Activated naive CD4-positive, alpha-beta T cell treated with anti-CD3 and anti-CD28 coated beads, Interleukin-2, amount 50 U/mL, for 24 hours (primary cell): ENCODE measurements around the gene LCA5L.
A peak's percentile ranks its signal among the peaks of the same experiment; 100 is the strongest.

ENCODE experiments used
- H3K27ac Mint-ChIP-seq: one replicate; pipeline ENCODE4 v1.8.0; 2021; ENCODE audit warnings: mild to moderate bottlenecking, mixed read lengths
- H3K27me3 Mint-ChIP-seq: one replicate; pipeline ENCODE4 v1.8.0; 2021; ENCODE audit warnings: mixed read lengths
- H3K36me3 Mint-ChIP-seq: one replicate; pipeline ENCODE4 v1.8.0; 2021; ENCODE audit warnings: mixed read lengths
- H3K4me1 Mint-ChIP-seq: one replicate; pipeline ENCODE4 v1.8.0; 2021; ENCODE audit warnings: mixed read lengths
- H3K4me3 Mint-ChIP-seq: one replicate; pipeline ENCODE4 v1.8.0; 2021; ENCODE audit warnings: mild to moderate bottlenecking, mixed read lengths
- H3K9me3 Mint-ChIP-seq: one replicate; pipeline ENCODE4 v1.8.0; 2021; ENCODE audit warnings: mixed read lengths

LCA5L gene

GRCh38 chr21:39445321-39446269 lies at the start of gene LCA5L:
Gene LCA5L, minus strand, starts transcription at chr21:39445778. Its CDS starts 17,285 bp downstream, at chr21:39428493.
- Mint-ChIP-seq H3K9me3 (no peaks in the 10 kb centered on the region), H3K36me3 (no peaks in the 10 kb centered on the region), H3K4me1 (peaks cover 16% of the 10 kb centered on the region), H3K4me3 (peak within 1 kb of the TSS; percentile 96), H3K27ac (peak within 1 kb of the TSS; percentile 97), H3K27me3 (peaks cover 4% of the 10 kb centered on the region)

GRCh38 chr21:39489380-39489924 lies 43.9 kb upstream of the LCA5L start:
- Mint-ChIP-seq H3K4me1 (no peaks in the 10 kb centered on the region), H3K27me3 (no peaks in the 10 kb centered on the region), H3K9me3 (peaks cover 12% of the 10 kb centered on the region), H3K4me3 (no peak overlapping the region), H3K36me3 (peaks cover 9% of the 10 kb centered on the region), H3K27ac (no peak overlapping the region)

- no peaks in the 10 kb centered on the region for H3K27me3 Mint-ChIP-seq
- H3K9me3 Mint-ChIP-seq = no peaks in the 10 kb centered on the region
- H3K27ac Mint-ChIP-seq = no peak overlapping the region
- no peak overlapping the region for H3K4me3 Mint-ChIP-seq
- peaks cover 1% of the 10 kb centered on the region for H3K36me3 Mint-ChIP-seq
- H3K4me1 Mint-ChIP-seq = no peaks in the 10 kb centered on the region
Measured at GRCh38 chr21:39484711-39485276, 39.2 kb upstream of the LCA5L start.

GRCh38 chr21:39483917-39484316 lies 38.3 kb upstream of the LCA5L start:
- Mint-ChIP-seq H3K27me3 (no peaks in the 10 kb centered on the region), H3K27ac (no peak overlapping the region), H3K9me3 (no peaks in the 10 kb centered on the region), H3K4me1 (no peaks in the 10 kb centered on the region), H3K36me3 (peaks cover 1% of the 10 kb centered on the region), H3K4me3 (no peak overlapping the region)

DNA sequence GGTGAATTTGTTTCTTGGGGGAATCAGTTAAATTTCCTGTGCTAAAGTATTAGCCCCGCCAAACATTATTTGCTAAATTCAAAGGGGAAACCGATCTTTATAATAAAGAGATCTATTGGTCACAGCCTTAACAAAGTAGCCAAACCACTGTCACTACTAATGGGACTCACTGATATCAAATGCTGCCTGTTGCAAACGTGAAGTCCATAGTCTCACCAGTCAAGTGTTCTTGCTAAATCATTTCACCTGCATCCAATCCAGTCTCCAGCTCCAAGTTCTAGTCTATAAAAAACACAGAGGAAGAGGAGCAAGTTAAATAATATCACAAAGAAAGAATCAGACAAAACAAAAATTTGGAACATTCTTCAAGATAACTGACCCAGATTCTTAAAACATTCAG lies 36.3 kb upstream of the LCA5L start:
- Mint-ChIP-seq H3K27me3 (no peaks in the 10 kb centered on the region), H3K4me3 (no peak overlapping the region), H3K36me3 (peaks cover 1% of the 10 kb centered on the region), H3K4me1 (no peaks in the 10 kb centered on the region), H3K9me3 (no peaks in the 10 kb centered on the region), H3K27ac (no peak overlapping the region)

- H3K27me3 Mint-ChIP-seq = no peaks in the 10 kb centered on the region
- H3K4me3 Mint-ChIP-seq = no peak overlapping the region
- no peak overlapping the region for H3K27ac Mint-ChIP-seq
- H3K4me1 Mint-ChIP-seq = no peaks in the 10 kb centered on the region
- H3K36me3 Mint-ChIP-seq = peaks cover 8% of the 10 kb centered on the region
- no peaks in the 10 kb centered on the region for H3K9me3 Mint-ChIP-seq
Measured at GRCh38 chr21:39480271-39480670, 34.7 kb upstream of the LCA5L start.

- H3K36me3 Mint-ChIP-seq = peaks cover 8% of the 10 kb centered on the region
- H3K4me1 Mint-ChIP-seq = no peaks in the 10 kb centered on the region
- H3K4me3 Mint-ChIP-seq = no peak overlapping the region
- H3K27ac Mint-ChIP-seq = no peak overlapping the region
- H3K9me3 Mint-ChIP-seq = no peaks in the 10 kb centered on the region
- H3K27me3 Mint-ChIP-seq = no peaks in the 10 kb centered on the region
Measured at GRCh38 chr21:39479814-39480182, 34.2 kb upstream of the LCA5L start.

- Mint-ChIP-seq H3K4me3 (no peak overlapping the region), H3K36me3 (peaks cover 8% of the 10 kb centered on the region), H3K27ac (no peak overlapping the region), H3K4me1 (no peaks in the 10 kb centered on the region), H3K27me3 (no peaks in the 10 kb centered on the region), H3K9me3 (no peaks in the 10 kb centered on the region)
Measured at GRCh38 chr21:39479164-39479813, 33.7 kb upstream of the LCA5L start.

DNA sequence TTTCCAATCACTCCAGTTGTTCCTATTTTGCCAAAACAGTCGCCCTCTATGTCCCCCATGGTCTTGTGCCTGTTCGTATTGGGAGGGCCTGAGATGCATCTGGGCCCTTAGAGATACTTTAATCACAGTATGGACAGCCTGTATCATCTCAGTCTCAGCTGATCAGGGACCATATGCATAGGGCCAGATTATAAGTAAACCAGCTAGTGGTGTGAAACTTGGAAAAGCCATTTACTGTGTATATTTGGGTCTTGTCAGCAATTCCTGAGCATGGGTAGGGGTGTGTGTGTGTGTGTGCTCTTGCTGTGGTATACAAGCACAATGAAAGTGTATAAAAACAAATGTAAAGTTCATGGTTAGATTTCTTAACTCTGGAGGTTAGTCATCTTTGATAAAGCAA lies 29.0 kb upstream of the LCA5L start:
- no peaks in the 10 kb centered on the region for H3K9me3 Mint-ChIP-seq
- no peaks in the 10 kb centered on the region for H3K4me1 Mint-ChIP-seq
- H3K36me3 Mint-ChIP-seq = peaks cover 7% of the 10 kb centered on the region
- no peak overlapping the region for H3K27ac Mint-ChIP-seq
- no peaks in the 10 kb centered on the region for H3K27me3 Mint-ChIP-seq
- no peak overlapping the region for H3K4me3 Mint-ChIP-seq

GRCh38 chr21:39472786-39473185 lies 27.2 kb upstream of the LCA5L start:
- H3K4me3 Mint-ChIP-seq = no peak overlapping the region
- no peaks in the 10 kb centered on the region for H3K27me3 Mint-ChIP-seq
- H3K9me3 Mint-ChIP-seq = no peaks in the 10 kb centered on the region
- no peaks in the 10 kb centered on the region for H3K4me1 Mint-ChIP-seq
- peaks cover 7% of the 10 kb centered on the region for H3K36me3 Mint-ChIP-seq
- H3K27ac Mint-ChIP-seq = no peak overlapping the region

- Mint-ChIP-seq H3K9me3 (no peaks in the 10 kb centered on the region), H3K4me3 (no peak overlapping the region), H3K4me1 (no peaks in the 10 kb centered on the region), H3K36me3 (peaks cover 6% of the 10 kb centered on the region), H3K27me3 (no peaks in the 10 kb centered on the region), H3K27ac (no peak overlapping the region)
Measured at GRCh38 chr21:39471598-39471997, 26.0 kb upstream of the LCA5L start.

GRCh38 chr21:39468559-39468958 lies 23.0 kb upstream of the LCA5L start:
- Mint-ChIP-seq H3K4me3 (no peak overlapping the region), H3K9me3 (no peaks in the 10 kb centered on the region), H3K36me3 (peaks cover 6% of the 10 kb centered on the region), H3K4me1 (no peaks in the 10 kb centered on the region), H3K27ac (no peak overlapping the region), H3K27me3 (no peaks in the 10 kb centered on the region)

- Mint-ChIP-seq H3K36me3 (peaks cover 6% of the 10 kb centered on the region), H3K4me1 (no peaks in the 10 kb centered on the region), H3K27me3 (no peaks in the 10 kb centered on the region), H3K4me3 (no peak overlapping the region), H3K9me3 (no peaks in the 10 kb centered on the region), H3K27ac (no peak overlapping the region)
Measured at GRCh38 chr21:39467746-39468145, 22.2 kb upstream of the LCA5L start.

DNA sequence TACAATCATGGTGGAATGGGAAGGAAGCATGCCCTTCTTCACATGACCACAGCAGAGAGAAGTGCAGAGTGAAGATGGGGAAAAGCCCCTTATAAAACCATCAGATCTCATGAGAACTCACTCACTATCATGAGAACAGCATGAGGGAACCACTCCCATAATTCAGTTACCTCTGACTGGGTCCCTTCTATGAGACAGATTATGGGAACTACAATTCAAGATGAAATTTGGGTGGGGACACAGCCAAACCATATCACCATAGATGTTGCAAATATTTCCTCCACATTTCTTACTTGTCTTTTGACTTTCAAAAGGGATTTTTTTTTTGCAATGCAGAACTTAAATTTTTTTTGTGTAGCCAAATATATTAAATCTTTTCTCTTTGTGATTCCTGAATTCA lies 21.0 kb upstream of the LCA5L start:
- Mint-ChIP-seq H3K4me1 (no peaks in the 10 kb centered on the region), H3K36me3 (peaks cover 6% of the 10 kb centered on the region), H3K9me3 (no peaks in the 10 kb centered on the region), H3K4me3 (no peak overlapping the region), H3K27ac (no peak overlapping the region), H3K27me3 (no peaks in the 10 kb centered on the region)

- no peak overlapping the region for H3K27ac Mint-ChIP-seq
- no peaks in the 10 kb centered on the region for H3K9me3 Mint-ChIP-seq
- no peak overlapping the region for H3K4me3 Mint-ChIP-seq
- peaks cover 8% of the 10 kb centered on the region for H3K36me3 Mint-ChIP-seq
- no peaks in the 10 kb centered on the region for H3K4me1 Mint-ChIP-seq
- no peaks in the 10 kb centered on the region for H3K27me3 Mint-ChIP-seq
Measured at GRCh38 chr21:39463308-39463707, 17.7 kb upstream of the LCA5L start.

DNA sequence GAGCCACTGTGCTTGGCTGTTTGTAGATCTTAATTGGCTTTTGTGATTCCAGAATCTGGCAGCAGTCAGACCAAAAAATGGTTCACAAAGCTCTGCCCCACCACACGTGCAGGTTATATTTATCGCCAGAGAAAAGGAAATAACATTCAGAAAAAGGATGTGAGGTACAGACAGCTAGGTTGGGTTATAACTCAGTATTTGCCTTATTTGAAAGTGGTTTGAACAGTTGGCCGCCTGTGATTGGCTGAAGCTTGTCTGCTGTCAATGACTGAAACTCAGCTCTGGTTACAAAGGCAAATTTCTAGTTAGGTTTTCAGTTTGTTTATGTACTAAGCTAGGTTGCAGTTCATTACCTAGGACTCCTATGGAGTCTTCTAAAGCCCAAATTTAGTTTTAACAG lies 15.8 kb upstream of the LCA5L start:
- H3K9me3 Mint-ChIP-seq = no peaks in the 10 kb centered on the region
- no peaks in the 10 kb centered on the region for H3K4me1 Mint-ChIP-seq
- no peak overlapping the region for H3K27ac Mint-ChIP-seq
- no peak overlapping the region for H3K4me3 Mint-ChIP-seq
- no peaks in the 10 kb centered on the region for H3K27me3 Mint-ChIP-seq
- H3K36me3 Mint-ChIP-seq = peaks cover 8% of the 10 kb centered on the region
